ENCODE measurements around the gene OBSCN. TPM values are rescaled to one million over a fixed set of nuclear protein-coding genes. Genes with fewer than 3 reads are reported as not detected.

OBSCN gene
- total and polyA plus RNA-seq, 2 of the 4 experiments (the other 2 are of a cell fraction) = 4.1 to 9.5 TPM

GRCh38 chr1:228276174-228276831, 68.5 kb downstream of the OBSCN start:
- peak overlapping the region; percentile 59 to 88; a peak in 3 of 4 replicates for H4K8ac ChIP-seq (ENCODE audit: low read depth in 2 of 2, low read length in 2 of 2)
- H3K23ac ChIP-seq (ENCODE audit: low read depth, low read length) = 0 out of 2 replicates have a peak overlapping the region, but pooled peaks have one; percentile 38
- H3K14ac ChIP-seq (replicated peaks; ENCODE audit: low read depth, low read length) = peak overlapping the region; percentile 71
- POLR2A ChIA-PET (ENCODE audit: unreplicated experiment) = no interaction called here
- ATAC-seq (ENCODE audit: low read depth) (peak; percentile 1; the same call in 1 of the 2 replicates), DNase-seq (no peak)
- H3K9ac ChIP-seq (ENCODE audit: low read depth, low read length) = peak overlapping the region; percentile 24; the same call in 1 of the 2 replicates
- peak overlapping the region; percentile 75 for H4K5ac ChIP-seq (ENCODE audit: low read depth, low read length)
- no peak overlapping the region for H2BK20ac ChIP-seq (ENCODE audit: low read depth, low read length)
- no peaks in the 10 kb centered on the region for H3K9me3 ChIP-seq (ENCODE audit: control insufficient read depth, insufficient read depth, low read length)
- H3K4me3 ChIP-seq (ENCODE audit: insufficient read depth, low read depth, low read length) = peak overlapping the region; percentile 21
- CTCF ChIA-PET = interaction anchor here (0.9 kb wide), 1 partner anchor 117 kb away, joined by 3 read pairs; no protein-coding TSS in a partner anchor
- H3K9me1 ChIP-seq (ENCODE audit: insufficient read depth, low read length) = peaks cover 4% of the 10 kb centered on the region; the same call in 1 of the 2 replicates
- H3K56ac ChIP-seq (ENCODE audit: extremely low read depth, insufficient read depth, low read length) = no peak overlapping the region
- no TSS peak for BruUV-seq (replicated peaks)
- peak overlapping the region; percentile 79 for H3K4ac ChIP-seq (ENCODE audit: low read depth, low read length)
- no peaks in the 10 kb centered on the region for H3K27me3 ChIP-seq (ENCODE audit: control insufficient read depth, insufficient read depth, low read length)
- H2BK5ac ChIP-seq (ENCODE audit: low read depth, low read length, poor library complexity, severe bottlenecking) = peak overlapping the region; percentile 60
- no peak overlapping the region for H2BK15ac ChIP-seq (ENCODE audit: low read depth, low read length)
- in situ Hi-C loops (cut with MboI; ENCODE audit: low sequenced_read_pairs) = no loop called here
- peaks cover 44% of the 10 kb centered on the region for H3K36me3 ChIP-seq (ENCODE audit: control insufficient read depth, insufficient read depth, low read length)
- peaks cover 8% of the 10 kb centered on the region for H3K4me1 ChIP-seq (ENCODE audit: control insufficient read depth, insufficient read depth, low read length)
- dilution Hi-C loops (cut with HindIII; ENCODE audit: low sequenced_read_pairs, unreplicated experiment) = no loop called here
- peak overlapping the region; percentile 59; the same call in 1 of the 2 replicates for H3K4me2 ChIP-seq (ENCODE audit: low read depth, low read length)
- peak overlapping the region; percentile 59; the same call in 1 of the 2 replicates for H2AK5ac ChIP-seq (ENCODE audit: low read depth, low read length)
- no peak overlapping the region; the same call in 1 of the 2 replicates for H3K18ac ChIP-seq (ENCODE audit: low read depth, low read length)
- no peaks in the 10 kb centered on the region for H4K20me1 ChIP-seq (ENCODE audit: insufficient read depth, low read length)
- H4K91ac ChIP-seq (ENCODE audit: insufficient read depth, low read depth, low read length) = peak overlapping the region; percentile 37; the same call in 1 of the 2 replicates
- H2AFZ ChIP-seq (replicated peaks; ENCODE audit: low read length, poor library complexity) = peak overlapping the region; percentile 93
- intact Hi-C loops (cut with micrococcal nuclease) = loop anchor here (2.0 to 10.0 kb wide), 2 partner anchors 48 to 142 kb away; no protein-coding TSS in a partner anchor
- H2AK9ac ChIP-seq (replicated peaks; ENCODE audit: low read depth, low read length, poor library complexity) = peak overlapping the region; percentile 90
- H3K79me1 ChIP-seq (ENCODE audit: low read depth in 1 of 2, low read length in 2 of 2) = peaks cover 5 to 34% of the 10 kb centered on the region in 2 experiments; a peak in 3 of 4 replicates
- H3K27ac ChIP-seq (ENCODE audit: insufficient read depth, low read length) = 0 out of 2 replicates have a peak overlapping the region, but pooled peaks have one; percentile 27
- WGBS, 2 experiments (ENCODE audit: extremely low coverage in 2 of 2, insufficient read length in 1 of 2) = 32% methylated on average over 30 of the region's 49 CpGs; no CpG with 5 or more reads in 1 of the 2 experiments
- TF ChIP-seq ELK1 (IDR thresholded peaks at IDR 0.05; ENCODE audit: borderline replicate concordance, low read depth, low read length) = no peak
- no peak for TF ChIP-seq FOS (IDR thresholded peaks at IDR 0.05; ENCODE audit: low read depth, low read length)
- no peak for TF ChIP-seq CHD1 (IDR thresholded peaks at IDR 0.05; ENCODE audit: low read depth, low read length)
- no peak for TF ChIP-seq CTCF (conservative IDR thresholded peaks at IDR 0.05; ENCODE audit: low read depth, low read length)
- no peak for TF ChIP-seq RFX5 (IDR thresholded peaks at IDR 0.05; ENCODE audit: low read depth, low read length)
- no peak for TF ChIP-seq RAD21 (IDR thresholded peaks at IDR 0.05; ENCODE audit: low read length)
- peak overlapping the region; percentile 68; the same call in 1 of the 2 replicates for H2BK120ac ChIP-seq (ENCODE audit: low read depth, low read length)
